ENCODE measurements around the gene NELFE.
"Not testable (repeated sequence)": the region's sequence is repeated elsewhere in the genome, so short reads cannot be mapped to it uniquely, and the experiment has no call there.

NELFE gene

DNA sequence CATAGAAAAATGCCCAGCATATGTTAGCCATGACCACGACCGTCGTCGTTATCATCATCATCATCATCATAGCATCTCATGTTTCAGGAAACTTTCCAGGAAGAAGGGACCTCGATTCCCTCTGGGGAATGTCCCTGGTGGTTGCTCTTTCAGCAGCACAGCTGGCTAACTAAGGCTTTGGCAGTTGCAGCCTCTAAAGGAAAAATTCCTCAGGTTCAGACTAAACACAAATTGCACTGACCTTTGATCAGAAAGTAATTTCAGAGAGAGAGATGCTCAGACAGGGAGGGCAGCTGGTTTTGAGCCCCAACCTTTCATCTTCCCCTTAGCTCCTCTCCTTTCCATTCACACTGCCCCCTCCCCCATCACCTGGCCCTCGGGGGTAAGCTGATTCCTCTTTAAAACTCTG, 18.5 kb downstream of the NELFE start:
- DNase-seq (ENCODE audit: low read depth): peak; percentile 52
- TF ChIP-seq CTCF (conservative IDR thresholded peaks at IDR 0.05; ENCODE audit: low read depth, low read length): peak; percentile 27
- no peak overlapping the region for H3K4me3 ChIP-seq (ENCODE audit: low read depth, low read length)

DNA sequence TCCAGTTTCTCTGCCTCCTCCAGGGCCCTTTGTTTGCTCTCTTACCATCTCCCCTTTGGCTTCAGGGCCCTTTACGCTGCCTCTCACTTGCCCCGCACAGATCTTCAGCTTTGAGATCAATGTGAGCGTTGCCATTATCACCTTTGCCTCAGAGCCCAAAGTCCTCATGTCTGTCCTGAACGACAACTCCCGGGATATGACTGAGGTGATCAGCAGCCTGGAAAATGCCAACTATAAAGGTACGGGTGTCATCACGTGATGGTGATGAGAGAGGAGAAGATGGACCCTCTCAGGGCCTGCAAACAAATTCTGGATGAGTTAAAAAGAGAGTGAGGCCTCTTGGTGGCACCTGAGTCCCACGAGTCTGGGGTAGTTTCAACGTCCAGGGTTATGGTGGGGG, 22.9 kb downstream of the NELFE start:
- no peak overlapping the region for H3K4me3 ChIP-seq (ENCODE audit: low read depth, low read length)
- DNase-seq (ENCODE audit: low read depth): no peak
- no peak for TF ChIP-seq CTCF (conservative IDR thresholded peaks at IDR 0.05; ENCODE audit: low read depth, low read length)

GRCh38 chr6:31935021-31935420, 23.8 kb downstream of the NELFE start:
- DNase-seq (ENCODE audit: low read depth): no peak
- TF ChIP-seq CTCF (conservative IDR thresholded peaks at IDR 0.05; ENCODE audit: low read depth, low read length): no peak
- no peak overlapping the region for H3K4me3 ChIP-seq (ENCODE audit: low read depth, low read length)

GRCh38 chr6:31933537-31933936, 25.2 kb downstream of the NELFE start:
- no peak overlapping the region for H3K4me3 ChIP-seq (ENCODE audit: low read depth, low read length)
- no peak for DNase-seq (ENCODE audit: low read depth)
- no peak for TF ChIP-seq CTCF (conservative IDR thresholded peaks at IDR 0.05; ENCODE audit: low read depth, low read length)

- not testable (repeated sequence) for DNase-seq (ENCODE audit: low read depth)
Measured at GRCh38 chr6:31932137-31932536, 26.6 kb downstream of the NELFE start.

GRCh38 chr6:31930962-31931361, 27.8 kb downstream of the NELFE start:
- no peak for DNase-seq (ENCODE audit: low read depth)
- no peak overlapping the region for H3K4me3 ChIP-seq (ENCODE audit: low read depth, low read length)
- TF ChIP-seq CTCF (conservative IDR thresholded peaks at IDR 0.05; ENCODE audit: low read depth, low read length): no peak

More at GRCh38 chr6:31932137-31932536, 26.6 kb downstream of the NELFE start:
- not testable (repeated sequence) for H3K4me3 ChIP-seq (ENCODE audit: low read depth, low read length)

DNA sequence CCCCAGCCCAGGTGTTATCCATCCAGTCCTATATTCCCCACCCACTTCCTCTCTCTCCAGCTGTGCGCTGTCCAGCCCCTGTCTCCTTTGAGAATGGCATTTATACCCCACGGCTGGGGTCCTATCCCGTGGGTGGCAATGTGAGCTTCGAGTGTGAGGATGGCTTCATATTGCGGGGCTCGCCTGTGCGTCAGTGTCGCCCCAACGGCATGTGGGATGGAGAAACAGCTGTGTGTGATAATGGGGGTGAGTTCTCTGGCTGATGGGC, 30.2 kb downstream of the NELFE start:
- H3K4me3 ChIP-seq (ENCODE audit: low read depth, low read length): no peak overlapping the region
- TF ChIP-seq CTCF (conservative IDR thresholded peaks at IDR 0.05; ENCODE audit: low read depth, low read length): no peak
- DNase-seq (ENCODE audit: low read depth): no peak
